Left lung (tissue), 10 donors: Measurements from ENCODE around the gene FBXO41. TPM values are rescaled to one million over a fixed set of nuclear protein-coding genes. Genes with fewer than 3 reads are reported as not detected.

ENCODE experiments used
- ATAC-seq: fragments of 200-7000 bp; cut with Tn5 transposase; one replicate; pipeline ENCODE4 v1.9.1; 2020; ENCODE audit warnings: moderate library complexity
- DNase-seq, 4 donors: peaks; one replicate each; pipeline ENCODE4 v3.0.0-alpha.2; 2013 to 2020
- H3K27ac ChIP-seq, 2 donors: fragments of 200-600 bp; sonication (generic) in 1 of 2; one replicate each; pipeline versions ENCODE4 v1.5.0 to v1.8.0; 2020 to 2021
- H3K27me3 ChIP-seq, 2 donors: fragments of 200-600 bp; sonication (generic) in 1 of 2; one replicate each; pipeline versions ENCODE4 v1.5.0 to v1.8.0; 2020 to 2021
- H3K36me3 ChIP-seq, 2 donors: fragments of 200-600 bp; sonication (generic) in 1 of 2; one replicate each; pipeline versions ENCODE4 v1.5.0 to v1.8.0; 2020 to 2021
- H3K4me1 ChIP-seq, 2 donors: fragments of 200-600 bp; one replicate each; pipeline ENCODE4 v1.8.0; 2021
- H3K4me3 ChIP-seq, 2 donors: fragments of 200-600 bp; sonication (generic) in 1 of 2; one replicate each; pipeline versions ENCODE4 v1.5.0 to v1.8.0; 2020 to 2021; ENCODE audit warnings: mild to moderate bottlenecking in 1 of 2
- H3K9me3 ChIP-seq, 2 donors: fragments of 200-600 bp; sonication (generic) in 1 of 2; one replicate each; pipeline versions ENCODE4 v1.5.0 to v1.8.0; 2020 to 2021
- CTCF ChIP-seq, 2 donors: fragments of 200-600 bp; sonication (generic) in 1 of 2; IDR thresholded peaks; one replicate each; pipeline versions ENCODE4 v1.5.0 to v1.8.0; 2021; ENCODE audit warnings: antibody characterized with exemption in 2 of 2
- intact Hi-C, 2 donors: fragments of 100-400 bp; cut with DNase I; formaldehyde crosslinking; loops; one replicate each; pipeline versions ENCODE4 v1.11.2 to v1.14.2; 2022
- polyA plus RNA-seq, 6 donors: library from polyadenylated mRNA; unstranded; fragments of 120-200 nt; gene quantifications; one replicate each; pipeline ENCODE4 v1.2.1, GENCODE V29; 2013; ENCODE audit not compliant: insufficient read length in 6 of 6
- total RNA-seq, 2 donors: library from RNA; stranded (reverse); fragmentation: NEBNext Ultra II Directional; extraction: Animal tissue kit (Norgen Biotek cat#: 25700); gene quantifications; one replicate each; pipeline ENCODE4 v1.2.1, GENCODE V29; 2021
- donor health status: DM: no; HTN: yes; CAD: no.
- donor health status: DM: no; HTN: no; CAD: no.

The FBXO41 gene
- total and polyA plus RNA-seq, 8 donors: 1.4 to 3.5 (median 1.9) TPM

GRCh38 chr2:73253400-73253799 is 30.9 kb downstream of the FBXO41 start:
- no peak for DNase-seq
- Histone ChIP-seq H3K36me3 (peaks cover 0 to 69% of the 10 kb centered on the region in 2 donors), H3K4me1 (no peaks in the 10 kb centered on the region), H3K27me3 (no peaks in the 10 kb centered on the region), H3K9me3 (no peaks in the 10 kb centered on the region), H3K4me3 (no peak overlapping the region), H3K27ac (no peak overlapping the region)
- intact Hi-C loops: no loop called here
- no peak for TF ChIP-seq CTCF (IDR thresholded peaks at IDR 0.05)
- no peak for ATAC-seq

DNA sequence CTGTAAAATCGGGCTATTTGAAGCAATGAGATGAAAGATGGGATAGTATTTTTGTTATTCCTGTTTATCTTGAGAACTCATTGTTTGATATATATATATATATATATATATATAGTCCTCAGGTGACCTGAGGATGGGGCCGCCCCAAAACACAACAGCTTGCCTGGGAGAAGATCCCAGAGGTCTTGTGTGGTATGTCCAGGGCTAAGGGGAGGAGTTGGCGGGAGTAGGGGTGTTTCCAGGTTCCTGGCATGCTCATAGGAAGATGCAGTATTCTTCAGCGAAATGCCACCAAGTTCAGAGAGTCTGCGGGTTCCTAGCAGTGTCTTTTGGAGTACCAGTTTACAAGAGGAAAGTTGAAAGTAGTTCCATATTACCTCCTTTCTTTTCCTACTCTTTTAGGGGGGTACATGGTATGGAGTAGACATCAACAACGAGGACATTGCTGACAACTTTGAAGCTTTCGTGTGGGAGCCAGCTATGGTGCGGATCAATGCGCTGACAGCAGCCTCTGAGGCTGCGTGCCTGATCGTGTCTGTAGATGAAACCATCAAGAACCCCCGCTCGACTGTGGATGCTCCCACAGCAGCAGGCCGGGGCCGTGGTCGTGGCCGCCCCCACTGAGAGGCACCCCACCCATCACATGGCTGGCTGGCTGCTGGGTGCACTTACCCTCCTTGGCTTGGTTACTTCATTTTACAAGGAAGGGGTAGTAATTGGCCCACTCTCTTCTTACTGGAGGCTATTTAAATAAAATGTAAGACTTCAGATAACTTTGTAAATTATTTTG is 31.8 kb downstream of the FBXO41 start:
- TF ChIP-seq CTCF (IDR thresholded peaks at IDR 0.05): no peak
- no peaks in the 10 kb centered on the region for H3K27me3 ChIP-seq
- ATAC-seq (no peak), DNase-seq (no peak)
- H3K4me3 ChIP-seq: no peak overlapping the region
- H3K9me3 ChIP-seq: no peaks in the 10 kb centered on the region
- peaks cover 0 to 79% of the 10 kb centered on the region in 2 donors for H3K36me3 ChIP-seq
- no peaks in the 10 kb centered on the region for H3K4me1 ChIP-seq
- H3K27ac ChIP-seq: no peak overlapping the region
- intact Hi-C loops: no loop called here

- no peak overlapping the region for H3K27ac ChIP-seq
- H3K4me3 ChIP-seq: no peak overlapping the region
- H3K4me1 ChIP-seq: no peaks in the 10 kb centered on the region
- TF ChIP-seq CTCF (IDR thresholded peaks at IDR 0.05): no peak
- H3K36me3 ChIP-seq: peaks cover 0 to 91% of the 10 kb centered on the region in 2 donors
- DNase-seq (no peak), ATAC-seq (no peak)
- H3K27me3 ChIP-seq: no peaks in the 10 kb centered on the region
- intact Hi-C loops: no loop called here
- no peaks in the 10 kb centered on the region for H3K9me3 ChIP-seq
Observed at GRCh38 chr2:73250872-73251846, 33.1 kb downstream of the FBXO41 start.

GRCh38 chr2:73249636-73250035 is 34.6 kb downstream of the FBXO41 start:
- Histone ChIP-seq H3K27me3 (no peaks in the 10 kb centered on the region), H3K27ac (no peak overlapping the region), H3K4me3 (no peak overlapping the region), H3K4me1 (peaks cover 0 to under 1% of the 10 kb centered on the region in 2 donors), H3K36me3 (peaks cover 0 to 100% of the 10 kb centered on the region in 2 donors), H3K9me3 (no peaks in the 10 kb centered on the region)
- TF ChIP-seq CTCF (IDR thresholded peaks at IDR 0.05): no peak
- ATAC-seq: no peak
- intact Hi-C loops: no loop called here
- DNase-seq: no peak

GRCh38 chr2:73246850-73247249 is 37.4 kb downstream of the FBXO41 start:
- no peak overlapping the region for H3K4me3 ChIP-seq
- H3K27ac ChIP-seq: no peak overlapping the region
- intact Hi-C loops: no loop called here
- H3K9me3 ChIP-seq: no peaks in the 10 kb centered on the region
- H3K4me1 ChIP-seq: peaks cover 6 to 15% of the 10 kb centered on the region in 2 donors
- ATAC-seq (no peak), DNase-seq (no peak)
- no peaks in the 10 kb centered on the region for H3K27me3 ChIP-seq
- no peak for TF ChIP-seq CTCF (IDR thresholded peaks at IDR 0.05)
- peaks cover 0 to 100% of the 10 kb centered on the region in 2 donors for H3K36me3 ChIP-seq
